GM21825 (cell line): ENCODE measurements around the gene HNF1B.

Source experiments
- ATAC-seq: cut with Tn5 transposase; IDR thresholded peaks from one replicate; pipeline ENCODE4 v1.9.1; 2021; ENCODE audit warnings: mild to moderate bottlenecking, moderate library complexity; ENCODE audit not compliant: unreplicated experiment

The HNF1B gene

GRCh38 chr17:37761961-37762360 is 17.1 kb upstream of the HNF1B start:
- no peak for ATAC-seq

- ATAC-seq: peak; percentile 45
These were observed 16.2 kb upstream of the HNF1B start for GRCh38 chr17:37761059-37761458.

GRCh38 chr17:37759014-37759637 is 14.3 kb upstream of the HNF1B start:
- ATAC-seq: no peak

- no peak for ATAC-seq
These were observed 11.2 kb upstream of the HNF1B start for GRCh38 chr17:37756051-37756450.

GRCh38 chr17:37755455-37755854 is 10.6 kb upstream of the HNF1B start:
- ATAC-seq: no peak

GRCh38 chr17:37754363-37754762 is 9.5 kb upstream of the HNF1B start:
- ATAC-seq: no peak

- ATAC-seq: no peak
These were observed 7.6 kb upstream of the HNF1B start for GRCh38 chr17:37752482-37752881.

- ATAC-seq: no peak
These were observed 6.1 kb upstream of the HNF1B start for GRCh38 chr17:37750768-37751475.

GRCh38 chr17:37750292-37750691 is 5.4 kb upstream of the HNF1B start:
- ATAC-seq: no peak

- no peak for ATAC-seq
These were observed 2.4 kb upstream of the HNF1B start for GRCh38 chr17:37747222-37747621.

- no peak for ATAC-seq
These were observed 1.8 kb upstream of the HNF1B start for GRCh38 chr17:37746617-37747016.

- no peak for ATAC-seq
These were observed 1.1 kb upstream of the HNF1B start for GRCh38 chr17:37745801-37746426.

- ATAC-seq: no peak
These were observed 279 bp downstream of the HNF1B start for GRCh38 chr17:37744633-37744927.

- no peak for ATAC-seq
These were observed 805 bp downstream of the HNF1B start for GRCh38 chr17:37743875-37744632.

- ATAC-seq: no peak
These were observed 1.3 kb downstream of the HNF1B start for GRCh38 chr17:37743612-37743874.

GRCh38 chr17:37742762-37743611 is 1.9 kb downstream of the HNF1B start:
- ATAC-seq: no peak

- ATAC-seq: no peak
These were observed 2.6 kb downstream of the HNF1B start for GRCh38 chr17:37742116-37742761.

- no peak for ATAC-seq
These were observed 3.3 kb downstream of the HNF1B start for GRCh38 chr17:37741341-37742115.

GRCh38 chr17:37740915-37741314 is 3.9 kb downstream of the HNF1B start:
- ATAC-seq: no peak

- no peak for ATAC-seq
These were observed 6.9 kb downstream of the HNF1B start for GRCh38 chr17:37737971-37738370.
